ENCODE results near the gene GAS7. TPM values are rescaled to one million over a fixed set of nuclear protein-coding genes. Genes with fewer than 3 reads are reported as not detected.

Gene GAS7
- total and polyA plus RNA-seq, 10 of the 15 experiments (the other 5 are each of a cell fraction or from before 2014, with no cell fraction given) = 2.3 to 53.4 (median 24.0) TPM

DNA sequence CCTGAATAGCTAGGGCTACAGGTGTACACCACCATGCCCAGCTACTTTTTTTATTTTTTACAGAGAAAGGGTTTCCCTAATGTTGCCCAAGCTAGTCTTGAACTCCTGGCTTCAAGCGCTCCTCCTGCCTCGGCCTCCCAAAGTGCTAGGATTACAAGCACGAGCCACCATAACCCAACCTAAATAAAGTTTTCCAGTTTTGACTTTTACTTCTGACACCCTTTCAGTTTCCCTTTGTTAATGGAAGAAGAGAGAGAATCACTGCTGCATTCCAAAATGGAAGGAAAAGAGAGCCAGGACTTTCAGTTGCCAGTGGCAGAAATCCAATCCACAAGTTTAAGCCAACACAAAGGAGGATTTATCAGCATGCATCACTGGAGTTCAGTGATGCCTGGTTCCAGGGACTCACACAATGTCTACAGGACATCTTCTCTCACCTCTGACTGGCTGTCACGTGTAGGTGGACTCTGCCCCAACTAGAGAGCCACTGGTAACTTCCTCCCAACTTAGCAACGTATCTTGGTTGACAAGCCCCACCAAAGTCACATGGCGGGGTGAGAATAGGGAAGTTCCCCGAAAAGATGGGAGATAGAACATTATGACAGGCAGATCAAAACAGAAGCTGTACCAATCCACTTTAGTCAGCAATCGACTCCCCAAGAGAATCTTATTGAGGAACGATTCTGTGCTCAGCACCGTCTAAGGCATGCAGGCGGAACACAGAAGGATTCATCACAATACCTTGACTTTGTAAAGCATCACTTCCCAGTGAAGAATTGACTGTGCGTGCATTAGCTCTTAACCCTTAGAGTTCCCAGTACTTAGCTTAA, 46.5 kb downstream of the GAS7 start:
- ChIA-PET POLR2A (no interaction called here), RAD21 (ENCODE audit: unreplicated experiment) (no interaction called here), CTCF (interaction anchor here (1.1 kb wide), 1 partner anchor 36 kb away, joined by 3 read pairs; no protein-coding TSS in a partner anchor), SMC1A (ENCODE audit: uncharacterized antibody, unreplicated experiment) (interaction anchor here (0.7 kb wide), 1 partner anchor 14 kb away, joined by 3 read pairs; no protein-coding TSS in a partner anchor)
- H4K20me1 ChIP-seq (ENCODE audit: control insufficient read depth, insufficient read depth) = no peaks in the 10 kb centered on the region
- peak overlapping the region; percentile 51 for H3K4me2 ChIP-seq (ENCODE audit: control insufficient read depth, insufficient read depth)
- intact Hi-C loops (cut with micrococcal nuclease; ENCODE audit: unreplicated experiment) = no loop called here
- H2AFZ ChIP-seq (ENCODE audit: control insufficient read depth, low read depth, low read length) = peak overlapping the region; percentile 48
- peak; percentile 55 for ATAC-seq
- 26% methylated on average over 12 of the region's 12 CpGs for WGBS (ENCODE audit: insufficient coverage, insufficient replicate concordance, low lambda C conversion rate, missing lambda C conversion rate)
- in situ Hi-C loops (cut with MboI) = no loop called here
- no peak for FAIRE-seq
- DNase-seq (ENCODE audit: low read depth, low spot score) = no peak
- H3K36me3 ChIP-seq (ENCODE audit: control insufficient read depth in 2 of 2, insufficient read depth in 2 of 2, low read length in 1 of 2) = no peaks in the 10 kb centered on the region
- no peaks in the 10 kb centered on the region; the same call in 2 of the 3 replicates for H3K9me3 ChIP-seq (replicated peaks; ENCODE audit: control insufficient read depth, insufficient read depth, low read length)
- no peaks in the 10 kb centered on the region for H3K79me2 ChIP-seq (ENCODE audit: control insufficient read depth, insufficient read depth, low read length)
- no peaks in the 10 kb centered on the region for H3K27me3 ChIP-seq (replicated peaks in 1 of 2; ENCODE audit: control insufficient read depth in 2 of 2, insufficient read depth in 2 of 2, low read length in 1 of 2)
- BruUV-seq (replicated peaks) = no TSS peak
- H3K4me3 ChIP-seq = no peak overlapping the region
- peak overlapping the region; percentile 46 for H3K27ac ChIP-seq (ENCODE audit: control insufficient read depth, insufficient read depth)
- H3K4me1 ChIP-seq (ENCODE audit: control insufficient read depth, insufficient read depth, low read length) = peaks cover 25% of the 10 kb centered on the region
- no peak overlapping the region for H3K9ac ChIP-seq (ENCODE audit: control insufficient read depth, insufficient read depth, low read length)
- TF ChIP-seq JUND (IDR thresholded peaks at IDR 0.05; ENCODE audit: low read depth, low read length) (no peak), RELA (IDR thresholded peaks at IDR 0.05; ENCODE audit: borderline replicate concordance, partially characterized antibody) (no peak), REST (IDR thresholded peaks at IDR 0.05; ENCODE audit: low read depth, low read length) (no peak), ZNF217 (IDR thresholded peaks at IDR 0.05) (no peak), ZZZ3 (IDR thresholded peaks at IDR 0.05; ENCODE audit: control insufficient read depth, insufficient read length, low read depth) (no peak), HSF1 (IDR thresholded peaks at IDR 0.05; ENCODE audit: low read depth, low read length) (no peak), YBX1 (IDR thresholded peaks at IDR 0.05) (no peak), EP300 (IDR thresholded peaks at IDR 0.05; ENCODE audit: borderline replicate concordance in 1 of 2, control insufficient read depth in 1 of 2, low read depth in 2 of 2, low read length in 2 of 2) (peak; percentile 23 to 24; a peak in 1 of 4 replicates), SREBF1 (IDR thresholded peaks at IDR 0.05; ENCODE audit: low read length) (no peak), HDAC6 (IDR thresholded peaks at IDR 0.05; ENCODE audit: unreplicated experiment) (no peak), SPI1 (IDR thresholded peaks at IDR 0.05; ENCODE audit: borderline replicate concordance, insufficient read depth, low read depth, low read length) (no peak), FOXM1 (IDR thresholded peaks at IDR 0.05; ENCODE audit: low read depth, low read length) (no peak), GABPA (IDR thresholded peaks at IDR 0.05; ENCODE audit: low read depth) (no peak), CTCF (IDR thresholded peaks at IDR 0.05 in 2 of 3, conservative IDR thresholded peaks at IDR 0.05 in 1 of 3; ENCODE audit: control insufficient read depth in 2 of 3, extremely low read depth in 1 of 3, insufficient read depth in 1 of 3, low read depth in 3 of 3, low read length in 3 of 3) (no peak), USF2 (IDR thresholded peaks at IDR 0.05; ENCODE audit: borderline replicate concordance, low read depth, low read length) (peak; percentile 47; the same call in 1 of the 2 replicates)
